AG04449 (cell line): ENCODE measurements around the gene TXK.

ENCODE experiments used
- CTCF ChIA-PET: fragments of 350-600 bp; formaldehyde crosslinking; extraction: SDS; loops from one replicate; lab custom pipeline; 2021; ENCODE audit warnings: antibody characterized with exemption; lab: Yijun Ruan, JAX
- POLR2A ChIA-PET: fragments of 400-600, 350-600 bp; formaldehyde crosslinking; extraction: SDS; loops from one replicate; lab custom pipeline; 2020; ENCODE audit warnings: antibody characterized with exemption, inconsistent platforms; lab: Yijun Ruan, JAX
- DNase-seq: peaks from one replicate; pipeline ENCODE4 v3.0.0-alpha.2; 2010; ENCODE audit warnings: low read depth, low spot score
- H3K4me3 ChIP-seq: 2 replicates; pipeline ENCODE4 v1.5.1; 2011; ENCODE audit warnings: low read depth, mild to moderate bottlenecking, control low read depth, low read length
- TF ChIP-seq, protein P1 (sequence below): IDR thresholded peaks from one replicate; pipeline ENCODE4 v1.5.1; 2011; ENCODE audit warnings: mild to moderate bottlenecking, moderate library complexity, low read length, control low read depth, inconsistent platforms; ENCODE audit not compliant: insufficient read depth; ENCODE audit errors: missing control alignments

TXK gene

DNA sequence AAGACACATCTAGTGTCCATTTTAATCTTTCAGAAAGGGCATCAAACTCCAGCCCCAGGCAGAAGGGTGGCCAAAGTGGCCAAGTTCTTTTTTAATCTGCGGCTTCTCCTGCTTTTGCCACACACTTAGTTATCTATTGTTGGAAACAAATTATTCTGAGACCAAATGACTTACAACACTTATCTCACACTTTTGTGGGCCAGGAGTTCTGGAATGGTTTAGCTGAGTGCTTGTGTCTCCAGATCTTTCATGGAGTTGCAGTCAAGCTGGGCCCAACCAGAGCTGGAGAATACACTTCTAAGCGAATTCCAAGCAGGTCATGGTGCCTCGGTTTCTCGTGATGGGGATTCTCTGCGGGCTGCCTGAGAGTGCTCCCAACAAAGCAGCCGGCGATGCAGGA, 4.0 kb downstream of the TXK start:
- DNase-seq: no peak
- TF ChIP-seq, protein P1, sequence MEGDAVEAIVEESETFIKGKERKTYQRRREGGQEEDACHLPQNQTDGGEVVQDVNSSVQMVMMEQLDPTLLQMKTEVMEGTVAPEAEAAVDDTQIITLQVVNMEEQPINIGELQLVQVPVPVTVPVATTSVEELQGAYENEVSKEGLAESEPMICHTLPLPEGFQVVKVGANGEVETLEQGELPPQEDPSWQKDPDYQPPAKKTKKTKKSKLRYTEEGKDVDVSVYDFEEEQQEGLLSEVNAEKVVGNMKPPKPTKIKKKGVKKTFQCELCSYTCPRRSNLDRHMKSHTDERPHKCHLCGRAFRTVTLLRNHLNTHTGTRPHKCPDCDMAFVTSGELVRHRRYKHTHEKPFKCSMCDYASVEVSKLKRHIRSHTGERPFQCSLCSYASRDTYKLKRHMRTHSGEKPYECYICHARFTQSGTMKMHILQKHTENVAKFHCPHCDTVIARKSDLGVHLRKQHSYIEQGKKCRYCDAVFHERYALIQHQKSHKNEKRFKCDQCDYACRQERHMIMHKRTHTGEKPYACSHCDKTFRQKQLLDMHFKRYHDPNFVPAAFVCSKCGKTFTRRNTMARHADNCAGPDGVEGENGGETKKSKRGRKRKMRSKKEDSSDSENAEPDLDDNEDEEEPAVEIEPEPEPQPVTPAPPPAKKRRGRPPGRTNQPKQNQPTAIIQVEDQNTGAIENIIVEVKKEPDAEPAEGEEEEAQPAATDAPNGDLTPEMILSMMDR: no peak
- H3K4me3 ChIP-seq: no peak overlapping the region
- ChIA-PET POLR2A (no interaction called here), CTCF (interaction anchor here (0.8 to 6.2 kb wide), 2 partner anchors 10 to 403 kb away, joined by 3 to 71 read pairs; no protein-coding TSS in a partner anchor)

DNA sequence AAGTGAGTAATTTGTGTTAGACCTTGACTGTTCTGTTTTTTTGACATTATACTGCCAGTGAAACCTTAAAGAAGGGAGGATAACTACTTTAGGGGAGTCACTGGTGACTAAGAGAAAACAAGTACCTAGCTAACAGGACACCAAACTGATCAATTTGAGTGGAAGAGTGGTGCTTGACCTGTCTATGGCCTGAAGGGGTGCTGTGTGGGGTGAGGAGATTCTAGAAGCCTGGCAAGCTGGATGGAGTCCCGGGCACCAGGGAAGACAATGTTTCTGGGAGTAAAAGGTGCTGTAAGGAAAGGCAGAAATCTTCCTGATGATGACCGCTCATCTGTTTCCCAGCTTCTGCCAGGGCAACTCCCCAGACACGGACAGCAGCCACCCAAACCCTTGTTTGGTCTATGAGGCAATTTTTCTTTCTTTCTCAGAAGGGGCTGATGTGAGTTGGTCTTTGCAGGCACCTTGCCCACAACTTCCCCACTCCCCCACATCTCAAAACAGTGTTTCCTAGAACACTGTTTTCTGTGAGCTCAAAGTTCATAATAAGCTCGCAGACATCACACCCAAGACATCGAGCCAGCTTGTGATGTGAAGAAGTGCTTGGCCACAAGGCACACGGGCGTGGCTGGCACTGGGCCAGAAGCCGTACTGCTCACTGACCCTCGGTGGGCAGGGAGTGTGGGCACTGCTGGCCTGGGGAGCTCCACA, 4.6 kb downstream of the TXK start:
- H3K4me3 ChIP-seq: no peak overlapping the region
- TF ChIP-seq, protein P1: no peak
- CTCF ChIA-PET: interaction anchor here (0.8 to 6.2 kb wide), 2 partner anchors 11 to 404 kb away, joined by 3 to 71 read pairs; no protein-coding TSS in a partner anchor

DNA sequence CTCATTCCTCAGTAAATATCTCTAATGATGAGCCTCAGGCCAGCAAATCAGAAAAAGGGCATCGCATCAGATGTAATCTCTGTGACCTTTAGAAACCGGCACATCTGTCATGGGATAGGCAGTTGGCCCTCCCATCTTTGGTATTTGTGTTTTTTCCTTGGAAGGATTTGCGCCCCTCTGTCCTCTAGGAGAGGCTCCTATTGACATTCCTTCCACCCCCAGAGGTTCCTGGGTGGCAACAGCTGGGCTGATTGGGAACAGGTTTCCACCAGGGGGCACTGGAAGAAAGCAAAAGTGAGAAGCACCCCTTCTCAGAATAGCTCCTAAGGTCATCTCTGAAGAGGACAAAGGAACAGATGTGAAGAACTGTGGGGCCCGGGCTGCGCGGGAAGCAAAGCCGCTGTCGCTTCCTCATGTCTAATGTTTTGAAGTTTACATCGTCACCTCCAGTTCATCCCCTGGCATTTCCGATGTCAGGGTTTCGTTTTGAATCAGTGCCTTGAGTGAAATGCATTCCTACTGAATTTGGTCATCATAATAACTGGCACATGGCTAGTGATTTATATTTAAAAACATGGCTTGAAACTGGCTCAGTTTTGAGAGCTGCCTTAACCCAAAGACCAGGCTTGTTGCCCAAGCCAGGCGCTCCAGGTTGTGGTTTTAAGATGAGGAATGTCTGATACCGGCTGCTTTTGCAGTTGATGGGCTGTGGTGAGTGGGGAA, 6.2 kb downstream of the TXK start:
- TF ChIP-seq, protein P1: peak; percentile 37
- CTCF ChIA-PET: interaction anchor here (1.2 to 6.2 kb wide), 5 partner anchors 9 to 419 kb away, joined by 4 to 71 read pairs (median 4); no protein-coding TSS in a partner anchor
- peak; percentile 92 for DNase-seq
- POLR2A ChIA-PET: interaction anchor here (0.7 kb wide), 1 partner anchor 11 kb away, joined by 3 read pairs; no protein-coding TSS in a partner anchor
- peak overlapping the region; percentile 34 for H3K4me3 ChIP-seq

More for the DNA sequence above, 4.6 kb downstream of the TXK start:
- DNase-seq: no peak
- POLR2A ChIA-PET: no interaction called here

DNA sequence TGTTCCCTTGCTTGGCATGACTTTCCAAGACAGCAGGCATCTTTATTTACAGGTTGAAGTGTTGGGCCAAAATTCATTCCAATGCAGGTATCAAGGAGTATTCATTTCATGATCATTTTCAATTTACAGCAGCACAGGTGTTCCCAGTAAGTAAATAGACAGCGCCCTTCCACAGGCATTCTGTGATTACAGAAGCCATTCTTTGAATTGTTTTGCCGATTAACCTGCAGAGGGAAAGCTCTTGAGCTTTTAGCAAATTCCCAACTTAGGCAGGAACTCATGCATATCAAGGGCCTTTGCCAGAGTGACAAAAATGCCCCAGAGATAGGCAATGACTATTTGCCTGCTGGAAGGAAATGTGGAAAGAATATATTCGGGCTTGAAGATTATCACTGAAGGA, 6.8 kb downstream of the TXK start:
- no peak for DNase-seq
- ChIA-PET CTCF (interaction anchor here (1.1 to 6.2 kb wide), 5 partner anchors 9 to 20 kb away, joined by 3 to 71 read pairs (median 4); no protein-coding TSS in a partner anchor), POLR2A (no interaction called here)
- H3K4me3 ChIP-seq: no peak overlapping the region
- TF ChIP-seq, protein P1: no peak

DNA sequence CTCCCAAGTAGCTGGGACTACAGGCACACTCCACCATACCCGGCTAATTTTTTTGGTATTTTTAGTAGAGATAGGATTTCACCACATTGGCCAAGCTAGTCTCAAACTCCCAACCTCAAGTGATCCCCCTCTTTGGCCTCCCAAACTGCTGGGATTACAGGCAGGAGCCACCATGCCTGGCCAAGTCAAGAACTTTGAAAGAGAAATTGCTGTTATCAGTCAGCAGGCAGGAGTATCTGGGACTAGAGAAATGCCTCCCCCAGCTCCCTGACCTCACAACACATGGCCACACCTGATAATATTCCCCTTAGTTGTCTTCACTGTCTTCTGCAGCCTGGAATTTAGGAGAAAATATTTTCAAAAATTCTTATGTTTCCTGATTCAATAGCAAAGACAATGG, 7.4 kb downstream of the TXK start:
- TF ChIP-seq, protein P1: no peak

DNA sequence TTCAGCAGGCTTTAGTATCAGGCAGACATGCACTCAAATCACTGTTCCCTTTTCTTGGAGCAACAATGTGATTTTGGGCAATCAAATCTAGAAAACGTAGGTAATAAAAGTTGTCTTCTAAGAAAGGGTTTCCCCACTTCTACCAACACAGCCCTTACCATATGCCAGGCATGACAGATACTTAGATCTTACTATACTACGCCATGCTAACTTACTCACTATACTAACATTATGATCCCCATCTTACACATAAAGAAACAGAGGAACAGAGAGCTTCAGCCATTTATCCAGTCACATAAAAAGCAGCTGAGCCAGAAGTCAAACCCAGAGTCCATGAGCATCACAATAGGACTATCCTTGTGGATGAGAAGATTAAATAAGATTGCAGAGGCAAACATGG, 9.2 kb downstream of the TXK start:
- TF ChIP-seq, protein P1: no peak
- no peak overlapping the region for H3K4me3 ChIP-seq
- ChIA-PET POLR2A (no interaction called here), CTCF (interaction anchor here (1.0 to 1.4 kb wide), 3 partner anchors 15 to 91 kb away, joined by 3 read pairs; no protein-coding TSS in a partner anchor)
- DNase-seq: no peak

More for the DNA sequence above, 7.4 kb downstream of the TXK start:
- no peak overlapping the region for H3K4me3 ChIP-seq
- ChIA-PET CTCF (interaction anchor here (0.7 to 6.2 kb wide), 4 partner anchors 13 to 22 kb away, joined by 3 to 71 read pairs (median 6); no protein-coding TSS in a partner anchor), POLR2A (no interaction called here)
- DNase-seq: no peak
